ENCODE results near the gene SUN1. TPM values are rescaled to one million over a fixed set of nuclear protein-coding genes. Genes with fewer than 3 reads are reported as not detected.

Gene SUN1
- total and polyA plus RNA-seq, 2 donors (not counting 1 experiment from before 2014, with no cell fraction given) = 198 to 254 TPM

DNA sequence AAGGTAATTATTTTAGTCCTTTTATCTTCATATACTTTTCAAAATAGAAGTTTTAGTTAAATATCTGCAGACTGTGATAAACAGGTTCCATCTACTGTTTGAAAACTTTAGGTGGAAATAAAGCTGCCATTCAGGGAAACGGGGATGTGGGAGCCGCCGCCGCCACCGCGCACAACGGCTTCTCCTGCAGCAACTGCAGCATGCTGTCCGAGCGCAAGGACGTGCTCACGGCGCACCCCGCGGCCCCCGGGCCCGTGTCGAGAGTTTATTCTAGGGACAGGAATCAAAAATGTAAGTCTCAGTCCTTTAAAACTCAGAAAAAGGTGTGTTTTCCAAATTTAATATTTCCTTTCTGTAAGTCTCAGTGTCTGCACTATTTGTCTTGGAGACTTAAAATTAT, 11.0 kb downstream of the SUN1 start:
- Histone ChIP-seq H3K27ac (ENCODE audit: low read length in 2 of 2) (no peak overlapping the region), H3K79me2 (ENCODE audit: control insufficient read depth, insufficient read depth, low read length) (peaks cover 36% of the 10 kb centered on the region), H2AFZ (ENCODE audit: insufficient read depth, low read depth, low read length, poor library complexity, severe bottlenecking) (no peak overlapping the region), H4K20me1 (ENCODE audit: control insufficient read depth, insufficient read depth, low read length, poor library complexity, severe bottlenecking) (peaks cover 6% of the 10 kb centered on the region), H3K4me2 (replicated peaks; ENCODE audit: low read depth, low read length, poor library complexity, severe bottlenecking) (no peak overlapping the region), H3K4me1 (ENCODE audit: control insufficient read depth in 2 of 2, insufficient read depth in 2 of 2, low read length in 2 of 2) (no peaks in the 10 kb centered on the region), H3K4me3 (ENCODE audit: control extremely low read depth in 1 of 5, extremely low read depth in 1 of 5, insufficient read depth in 1 of 5, low read depth in 2 of 5, low read length in 4 of 5) (no peak overlapping the region), H3K9me3 (ENCODE audit: control extremely low read depth in 1 of 3, control insufficient read depth in 2 of 3, insufficient read depth in 1 of 3, low read length in 2 of 3) (peaks cover 0 to 8% (median 0%) of the 10 kb centered on the region in 3 donors), H3K36me3 (replicated peaks in 1 of 2; ENCODE audit: control extremely low read depth in 1 of 2, control insufficient read depth in 1 of 2, extremely low read depth in 1 of 2, insufficient read depth in 2 of 2, low read length in 1 of 2) (peaks cover 0 to 53% of the 10 kb centered on the region in 2 experiments), H3K9ac (ENCODE audit: low read length) (no peak overlapping the region), H3K27me3 (replicated peaks in 1 of 4; ENCODE audit: control extremely low read depth in 1 of 4, control insufficient read depth in 3 of 4, insufficient read depth in 4 of 4, low read length in 3 of 4) (no peaks in the 10 kb centered on the region)
- Mint-ChIP-seq H3K27ac (no peak overlapping the region), H3K4me3 (no peak overlapping the region), H3K27me3 (no peaks in the 10 kb centered on the region), H3K4me1 (no peaks in the 10 kb centered on the region), H3K9me3 (ENCODE audit: insufficient read depth) (no peaks in the 10 kb centered on the region)
- DNase-seq = no peak
- ATAC-seq (ENCODE audit: low read depth) = no peak
- POLR2A ChIA-PET = no interaction called here
- CTCF ChIA-PET = interaction anchor here (0.7 kb wide), 1 partner anchor 198 kb away, joined by 3 read pairs; no protein-coding TSS in a partner anchor
- intact Hi-C loops (cut with micrococcal nuclease) = no loop called here
- WGBS (ENCODE audit: insufficient coverage) = 97% methylated on average over 15 of the region's 17 CpGs
- TF ChIP-seq, protein P1, sequence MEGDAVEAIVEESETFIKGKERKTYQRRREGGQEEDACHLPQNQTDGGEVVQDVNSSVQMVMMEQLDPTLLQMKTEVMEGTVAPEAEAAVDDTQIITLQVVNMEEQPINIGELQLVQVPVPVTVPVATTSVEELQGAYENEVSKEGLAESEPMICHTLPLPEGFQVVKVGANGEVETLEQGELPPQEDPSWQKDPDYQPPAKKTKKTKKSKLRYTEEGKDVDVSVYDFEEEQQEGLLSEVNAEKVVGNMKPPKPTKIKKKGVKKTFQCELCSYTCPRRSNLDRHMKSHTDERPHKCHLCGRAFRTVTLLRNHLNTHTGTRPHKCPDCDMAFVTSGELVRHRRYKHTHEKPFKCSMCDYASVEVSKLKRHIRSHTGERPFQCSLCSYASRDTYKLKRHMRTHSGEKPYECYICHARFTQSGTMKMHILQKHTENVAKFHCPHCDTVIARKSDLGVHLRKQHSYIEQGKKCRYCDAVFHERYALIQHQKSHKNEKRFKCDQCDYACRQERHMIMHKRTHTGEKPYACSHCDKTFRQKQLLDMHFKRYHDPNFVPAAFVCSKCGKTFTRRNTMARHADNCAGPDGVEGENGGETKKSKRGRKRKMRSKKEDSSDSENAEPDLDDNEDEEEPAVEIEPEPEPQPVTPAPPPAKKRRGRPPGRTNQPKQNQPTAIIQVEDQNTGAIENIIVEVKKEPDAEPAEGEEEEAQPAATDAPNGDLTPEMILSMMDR (IDR thresholded peaks at IDR 0.05) = no peak
- no peak for TF ChIP-seq EZH2 (IDR thresholded peaks at IDR 0.05; ENCODE audit: borderline replicate concordance, insufficient read depth, low read depth, low read length, poor library complexity, severe bottlenecking)

DNA sequence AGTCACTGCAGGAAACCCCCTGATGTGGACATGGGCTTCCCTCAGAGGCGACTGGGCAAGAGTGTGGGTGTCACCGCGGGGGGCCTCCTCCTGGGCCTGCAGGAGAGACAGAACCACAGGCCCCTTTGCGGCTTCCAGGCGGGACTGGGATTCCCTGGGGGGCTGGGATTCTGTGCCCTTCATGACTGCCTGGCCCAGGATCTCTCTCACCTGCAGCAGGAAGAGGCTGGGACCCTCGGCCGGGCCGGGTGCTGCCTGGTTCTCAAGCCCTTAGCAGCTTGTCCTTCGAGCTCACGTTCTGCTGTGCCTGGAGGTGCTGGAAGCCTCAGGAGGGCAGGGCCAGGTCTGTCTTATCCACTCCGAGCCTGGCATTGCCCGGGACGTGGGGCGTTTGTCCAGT, 11.8 kb downstream of the SUN1 start:
- Histone ChIP-seq H3K4me3 (ENCODE audit: control extremely low read depth in 1 of 5, extremely low read depth in 1 of 5, insufficient read depth in 1 of 5, low read depth in 2 of 5, low read length in 4 of 5) (no peak overlapping the region), H3K9me3 (ENCODE audit: control extremely low read depth in 1 of 3, control insufficient read depth in 2 of 3, insufficient read depth in 1 of 3, low read length in 2 of 3) (peaks cover 0 to 8% (median 0%) of the 10 kb centered on the region in 3 donors), H3K27ac (ENCODE audit: low read length in 2 of 2) (no peak overlapping the region), H3K27me3 (replicated peaks in 1 of 4; ENCODE audit: control extremely low read depth in 1 of 4, control insufficient read depth in 3 of 4, insufficient read depth in 4 of 4, low read length in 3 of 4) (no peaks in the 10 kb centered on the region), H3K9ac (ENCODE audit: low read length) (no peak overlapping the region), H4K20me1 (ENCODE audit: control insufficient read depth, insufficient read depth, low read length, poor library complexity, severe bottlenecking) (no peaks in the 10 kb centered on the region), H3K36me3 (replicated peaks in 1 of 2; ENCODE audit: control extremely low read depth in 1 of 2, control insufficient read depth in 1 of 2, extremely low read depth in 1 of 2, insufficient read depth in 2 of 2, low read length in 1 of 2) (peaks cover 0 to 51% of the 10 kb centered on the region in 2 experiments), H3K79me2 (ENCODE audit: control insufficient read depth, insufficient read depth, low read length) (peaks cover 36% of the 10 kb centered on the region), H3K4me1 (ENCODE audit: control insufficient read depth in 2 of 2, insufficient read depth in 2 of 2, low read length in 2 of 2) (no peaks in the 10 kb centered on the region), H3K4me2 (replicated peaks; ENCODE audit: low read depth, low read length, poor library complexity, severe bottlenecking) (no peak overlapping the region), H2AFZ (ENCODE audit: insufficient read depth, low read depth, low read length, poor library complexity, severe bottlenecking) (no peak overlapping the region)
- 93% methylated on average over 14 of the region's 14 CpGs for WGBS (ENCODE audit: insufficient coverage)
- ATAC-seq (ENCODE audit: low read depth) (no peak), DNase-seq (no peak)
- intact Hi-C loops (cut with micrococcal nuclease) = no loop called here
- no peaks in the 10 kb centered on the region for H3K27me3 Mint-ChIP-seq
- ChIA-PET CTCF (no interaction called here), POLR2A (no interaction called here)
- H3K4me1 Mint-ChIP-seq = no peaks in the 10 kb centered on the region
- TF ChIP-seq EZH2 (IDR thresholded peaks at IDR 0.05; ENCODE audit: borderline replicate concordance, insufficient read depth, low read depth, low read length, poor library complexity, severe bottlenecking) = no peak
- TF ChIP-seq, protein P1 (IDR thresholded peaks at IDR 0.05) = no peak
- H3K4me3 Mint-ChIP-seq = no peak overlapping the region
- H3K9me3 Mint-ChIP-seq (ENCODE audit: insufficient read depth) = no peaks in the 10 kb centered on the region
- H3K27ac Mint-ChIP-seq = no peak overlapping the region
